Measurements from ENCODE around the gene CSMD2. TPM values are rescaled to one million over a fixed set of nuclear protein-coding genes. Genes with fewer than 3 reads are reported as not detected.
A peak's percentile ranks its signal among the peaks of the same experiment; 100 is the strongest.

The CSMD2 gene
- total RNA-seq, 2 donors from 2014 or later = not detected

- H3K27me3 Mint-ChIP-seq = peaks cover 39% of the 10 kb centered on the region
- peaks cover 5% of the 10 kb centered on the region for H3K4me1 Mint-ChIP-seq
- H3K27ac Mint-ChIP-seq = no peak overlapping the region
- ATAC-seq (replicated peaks) = no peak
- H3K4me3 Mint-ChIP-seq = no peak overlapping the region
- H3K36me3 Mint-ChIP-seq (ENCODE audit: low read depth) = no peaks in the 10 kb centered on the region
- H3K9me3 Mint-ChIP-seq = no peaks in the 10 kb centered on the region
Measured at GRCh38 chr1:34166625-34167361, 1.8 kb upstream of the CSMD2 start.

GRCh38 chr1:34166191-34166624, 1.2 kb upstream of the CSMD2 start:
- H3K36me3 Mint-ChIP-seq (ENCODE audit: low read depth) = no peaks in the 10 kb centered on the region
- no peak overlapping the region for H3K4me3 Mint-ChIP-seq
- H3K27ac Mint-ChIP-seq = no peak overlapping the region
- peaks cover 5% of the 10 kb centered on the region for H3K4me1 Mint-ChIP-seq
- no peaks in the 10 kb centered on the region for H3K9me3 Mint-ChIP-seq
- peaks cover 43% of the 10 kb centered on the region for H3K27me3 Mint-ChIP-seq
- no peak for ATAC-seq (replicated peaks)

DNA sequence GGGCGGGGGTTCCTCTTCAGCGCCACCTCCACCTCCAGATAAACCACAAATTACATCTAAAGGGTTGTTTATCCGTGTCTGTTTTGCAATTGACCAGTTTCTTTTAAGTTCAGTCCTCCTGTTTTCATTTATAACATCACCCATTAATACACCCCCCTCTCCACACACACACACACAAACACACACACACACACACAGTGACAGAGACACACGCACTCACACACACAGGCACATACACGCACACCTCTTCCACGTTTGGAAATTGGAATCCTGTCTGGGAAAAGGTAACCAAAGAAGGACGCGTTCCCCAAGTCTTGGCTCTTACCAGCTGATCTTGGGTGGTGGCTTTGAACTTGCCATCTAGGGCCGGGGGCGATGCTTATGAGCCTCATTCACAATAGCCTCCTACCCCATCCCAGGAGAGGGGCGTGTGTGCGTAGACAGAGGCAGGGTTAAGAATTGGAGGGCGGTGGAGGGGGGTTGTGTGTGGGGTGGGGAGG, 442 bp upstream of the CSMD2 start:
- no peaks in the 10 kb centered on the region for H3K9me3 Mint-ChIP-seq
- H3K36me3 Mint-ChIP-seq (ENCODE audit: low read depth) = no peaks in the 10 kb centered on the region
- peak overlapping the region; percentile 26 for H3K4me3 Mint-ChIP-seq

DNA sequence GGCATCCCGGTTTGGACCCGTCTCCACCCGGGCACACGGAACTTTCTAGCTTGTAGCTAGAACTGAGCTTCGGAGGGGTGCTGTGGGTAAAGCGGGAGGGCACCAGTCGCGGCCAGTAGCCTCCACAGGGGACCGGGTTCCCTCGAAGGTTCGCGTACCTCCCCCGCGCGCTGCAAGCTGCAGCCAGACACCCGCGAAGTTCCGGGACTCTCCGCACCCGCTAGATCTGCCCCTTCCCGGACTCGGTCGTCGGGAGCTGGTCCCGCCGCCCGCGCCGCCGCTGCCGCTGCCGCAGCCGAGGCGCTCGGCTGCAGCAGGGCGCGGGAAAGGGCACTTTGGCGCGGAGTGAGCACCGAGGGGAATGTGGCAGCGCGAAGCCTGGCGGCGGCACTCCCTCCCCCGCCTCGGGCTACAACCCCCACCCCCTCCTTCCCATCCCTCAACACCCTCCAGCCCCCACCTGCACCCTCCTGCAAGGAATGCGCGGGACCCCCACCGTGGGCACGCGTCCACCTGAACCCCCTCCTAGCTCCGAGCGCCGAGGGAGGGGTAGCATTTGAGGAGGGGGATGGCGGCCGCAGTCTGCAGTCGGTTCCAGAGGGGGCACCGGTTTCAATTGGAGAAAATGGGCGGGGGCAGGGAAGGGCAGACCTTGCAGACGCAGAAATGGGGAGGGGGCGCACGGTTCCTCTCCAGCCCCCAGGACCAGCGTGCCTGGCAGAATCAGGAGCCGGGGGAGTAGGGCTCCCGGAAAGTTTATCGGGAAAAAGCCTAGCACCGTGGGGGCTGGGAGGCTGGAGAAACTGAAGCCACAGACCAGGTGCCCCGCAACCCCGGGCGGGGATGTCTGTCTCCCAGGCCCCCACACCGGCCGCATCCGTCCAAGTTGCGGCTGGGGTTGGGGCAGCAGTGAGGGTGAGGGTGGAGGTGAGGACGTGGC, 968 bp downstream of the CSMD2 start:
- Mint-ChIP-seq H3K27me3 (peaks cover 47% of the 10 kb centered on the region), H3K9me3 (no peaks in the 10 kb centered on the region), H3K4me1 (peaks cover 5% of the 10 kb centered on the region), H3K27ac (no peak overlapping the region), H3K4me3 (peak overlapping the region; percentile 51), H3K36me3 (ENCODE audit: low read depth) (no peaks in the 10 kb centered on the region)
- no peak for ATAC-seq (replicated peaks)

More for the DNA sequence above, 442 bp upstream of the CSMD2 start:
- Mint-ChIP-seq H3K27ac (no peak overlapping the region), H3K27me3 (peaks cover 44% of the 10 kb centered on the region), H3K4me1 (peaks cover 5% of the 10 kb centered on the region)
- ATAC-seq (replicated peaks) = no peak

DNA sequence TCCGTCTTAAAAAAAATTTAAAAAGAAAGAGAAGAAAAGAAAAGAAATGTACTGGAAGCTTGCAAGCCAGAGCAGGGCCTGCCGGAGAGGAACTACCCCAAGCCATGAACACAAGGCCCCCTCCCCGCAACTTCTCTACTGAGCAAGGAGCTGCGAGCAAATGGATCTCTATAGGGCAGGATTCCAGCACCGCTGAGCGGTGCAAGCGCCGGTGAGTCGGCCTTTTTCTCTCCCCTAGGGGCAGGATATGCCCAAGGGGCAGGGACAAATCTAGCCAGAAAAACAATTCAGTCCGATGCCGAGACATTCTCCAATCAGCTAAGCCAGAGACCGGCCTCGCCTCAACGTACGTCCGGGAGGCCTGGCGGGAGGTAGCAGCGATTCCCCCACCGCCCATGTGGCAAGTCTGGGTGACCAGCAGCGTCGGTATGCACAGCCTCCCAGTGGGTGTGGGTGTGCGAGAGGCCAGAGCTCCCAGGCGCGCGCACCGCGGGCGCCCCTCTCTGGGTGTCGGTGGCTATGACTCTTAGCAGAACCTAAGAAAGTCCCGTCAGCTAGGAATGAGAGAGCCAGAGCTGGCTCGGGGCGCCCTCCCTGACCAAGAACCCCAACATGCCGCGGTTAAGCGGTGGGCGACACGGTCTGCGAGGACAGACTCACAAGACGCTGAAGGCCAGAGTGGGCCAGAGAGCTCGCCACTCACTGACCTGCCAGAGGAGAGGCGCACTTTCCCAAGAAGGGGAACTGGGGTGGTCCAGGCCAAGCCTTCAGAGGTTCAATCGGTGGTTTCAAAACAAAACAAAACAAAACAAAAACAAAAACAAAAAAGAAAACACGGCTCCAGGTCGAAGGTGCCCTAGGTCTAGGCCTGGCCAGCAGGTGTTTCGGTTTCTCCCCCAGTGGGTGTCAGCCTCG, 1.9 kb downstream of the CSMD2 start:
- H3K27me3 Mint-ChIP-seq = peaks cover 43% of the 10 kb centered on the region
- peak overlapping the region; percentile 51 for H3K4me3 Mint-ChIP-seq
- peaks cover 5% of the 10 kb centered on the region for H3K4me1 Mint-ChIP-seq
- H3K27ac Mint-ChIP-seq = no peak overlapping the region
- ATAC-seq (replicated peaks) = peak; percentile 56
- H3K36me3 Mint-ChIP-seq (ENCODE audit: low read depth) = no peaks in the 10 kb centered on the region
- no peaks in the 10 kb centered on the region for H3K9me3 Mint-ChIP-seq

- Mint-ChIP-seq H3K27me3 (peaks cover 46% of the 10 kb centered on the region), H3K9me3 (no peaks in the 10 kb centered on the region)
Measured at GRCh38 chr1:34156739-34157138, 8.3 kb downstream of the CSMD2 start.

DNA sequence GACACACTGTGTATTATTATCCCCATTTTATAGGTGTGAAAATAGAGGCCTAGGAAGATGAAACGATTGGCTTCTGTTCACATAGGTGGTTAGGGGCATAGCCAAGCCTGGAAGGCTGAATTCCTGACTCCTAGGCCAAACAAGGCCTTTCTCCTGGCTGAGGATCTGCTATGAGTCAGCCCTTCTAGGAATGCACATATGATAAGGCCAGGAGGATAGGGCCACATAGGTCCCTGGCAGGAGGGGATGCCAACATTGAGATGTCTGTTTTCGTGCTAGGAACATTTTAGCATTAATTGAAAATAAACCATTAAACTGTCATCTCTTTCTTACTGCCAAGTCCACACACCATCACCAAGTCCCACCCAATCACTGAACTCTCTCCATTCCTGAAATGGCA, 9.2 kb downstream of the CSMD2 start:
- H3K4me3 Mint-ChIP-seq = no peak overlapping the region
- ATAC-seq (replicated peaks) = no peak
- H3K4me1 Mint-ChIP-seq = no peaks in the 10 kb centered on the region
- H3K9me3 Mint-ChIP-seq = no peaks in the 10 kb centered on the region
- no peaks in the 10 kb centered on the region for H3K36me3 Mint-ChIP-seq (ENCODE audit: low read depth)
- no peak overlapping the region for H3K27ac Mint-ChIP-seq
- peaks cover 44% of the 10 kb centered on the region for H3K27me3 Mint-ChIP-seq

More at GRCh38 chr1:34156739-34157138, 8.3 kb downstream of the CSMD2 start:
- no peak for ATAC-seq (replicated peaks)
- H3K4me1 Mint-ChIP-seq = no peaks in the 10 kb centered on the region
- no peaks in the 10 kb centered on the region for H3K36me3 Mint-ChIP-seq (ENCODE audit: low read depth)
- no peak overlapping the region for H3K27ac Mint-ChIP-seq
- no peak overlapping the region for H3K4me3 Mint-ChIP-seq

GRCh38 chr1:34153246-34153645, 11.8 kb downstream of the CSMD2 start:
- H3K36me3 Mint-ChIP-seq (ENCODE audit: low read depth) = no peaks in the 10 kb centered on the region
- H3K27me3 Mint-ChIP-seq = peaks cover 30% of the 10 kb centered on the region
- no peak overlapping the region for H3K4me3 Mint-ChIP-seq
- ATAC-seq (replicated peaks) = no peak
- no peaks in the 10 kb centered on the region for H3K4me1 Mint-ChIP-seq
- H3K9me3 Mint-ChIP-seq = no peaks in the 10 kb centered on the region
- H3K27ac Mint-ChIP-seq = no peak overlapping the region

GRCh38 chr1:34149501-34149900, 15.5 kb downstream of the CSMD2 start:
- peaks cover 25% of the 10 kb centered on the region for H3K27me3 Mint-ChIP-seq
- H3K9me3 Mint-ChIP-seq = no peaks in the 10 kb centered on the region
- H3K4me3 Mint-ChIP-seq = no peak overlapping the region
- ATAC-seq (replicated peaks) = no peak
- no peaks in the 10 kb centered on the region for H3K36me3 Mint-ChIP-seq (ENCODE audit: low read depth)
- H3K27ac Mint-ChIP-seq = no peak overlapping the region
- no peaks in the 10 kb centered on the region for H3K4me1 Mint-ChIP-seq

- H3K27ac Mint-ChIP-seq = no peak overlapping the region
- no peaks in the 10 kb centered on the region for H3K36me3 Mint-ChIP-seq (ENCODE audit: low read depth)
- H3K27me3 Mint-ChIP-seq = peaks cover 17% of the 10 kb centered on the region
- no peak for ATAC-seq (replicated peaks)
- no peak overlapping the region for H3K4me3 Mint-ChIP-seq
- no peaks in the 10 kb centered on the region for H3K9me3 Mint-ChIP-seq
- no peaks in the 10 kb centered on the region for H3K4me1 Mint-ChIP-seq
Measured at GRCh38 chr1:34147301-34147700, 17.7 kb downstream of the CSMD2 start.

GRCh38 chr1:34144766-34145165, 20.3 kb downstream of the CSMD2 start:
- Mint-ChIP-seq H3K27me3 (peaks cover 16% of the 10 kb centered on the region), H3K9me3 (no peaks in the 10 kb centered on the region), H3K36me3 (ENCODE audit: low read depth) (no peaks in the 10 kb centered on the region), H3K4me1 (no peaks in the 10 kb centered on the region), H3K27ac (no peak overlapping the region), H3K4me3 (no peak overlapping the region)
- ATAC-seq (replicated peaks) = no peak

DNA sequence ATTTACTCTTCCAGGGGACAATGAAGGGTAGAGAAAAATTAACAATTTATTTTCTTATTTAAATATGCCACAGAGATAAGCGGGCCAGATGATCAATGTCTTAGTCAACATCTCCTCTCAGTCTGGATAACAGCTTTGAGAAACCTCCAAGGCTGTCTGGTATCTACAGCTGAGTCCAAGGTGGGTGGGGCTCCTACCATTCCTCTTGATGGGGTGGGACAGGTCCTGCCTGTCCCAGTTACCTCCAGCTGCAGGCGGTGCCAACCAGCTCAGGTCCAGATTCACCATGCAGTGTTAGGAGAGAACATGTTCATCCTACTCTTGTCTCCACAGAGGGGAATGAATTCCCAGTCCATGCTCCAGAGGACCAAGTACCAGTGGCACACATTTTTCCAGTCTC, 21.1 kb downstream of the CSMD2 start:
- Mint-ChIP-seq H3K4me1 (no peaks in the 10 kb centered on the region), H3K9me3 (no peaks in the 10 kb centered on the region), H3K27ac (no peak overlapping the region), H3K4me3 (no peak overlapping the region), H3K36me3 (ENCODE audit: low read depth) (no peaks in the 10 kb centered on the region), H3K27me3 (peaks cover 16% of the 10 kb centered on the region)
- ATAC-seq (replicated peaks) = no peak

- no peak for ATAC-seq (replicated peaks)
- no peaks in the 10 kb centered on the region for H3K4me1 Mint-ChIP-seq
- H3K36me3 Mint-ChIP-seq (ENCODE audit: low read depth) = no peaks in the 10 kb centered on the region
- H3K27me3 Mint-ChIP-seq = peaks cover 11% of the 10 kb centered on the region
- H3K27ac Mint-ChIP-seq = no peak overlapping the region
- H3K9me3 Mint-ChIP-seq = no peaks in the 10 kb centered on the region
- H3K4me3 Mint-ChIP-seq = no peak overlapping the region
Measured at GRCh38 chr1:34140011-34140676, 24.9 kb downstream of the CSMD2 start.
